Fibroblast of lung (primary cell): ENCODE measurements around the gene PRAMEF10. TPM values are rescaled to one million over a fixed set of nuclear protein-coding genes. Genes with fewer than 3 reads are reported as not detected.
"Not testable (repeated sequence)": the region's sequence is repeated elsewhere in the genome, so short reads cannot be mapped to it uniquely, and the experiment has no call there.

Experiments used
- DNase-seq, 2 donors: peaks; one replicate each; pipeline versions ENCODE4 v3.0.0 to v3.0.0-alpha.2; 2010; ENCODE audit warnings: low read depth in 2 of 2
- H2AFZ ChIP-seq: 2 replicates; pipeline ENCODE4 v1.5.1; 2012; ENCODE audit warnings: low read length, control low read depth, inconsistent platforms
- H3K27ac ChIP-seq: 2 replicates; pipeline ENCODE4 v1.5.1; 2011; ENCODE audit warnings: low read length, control low read depth; ENCODE audit not compliant: insufficient read depth
- H3K27me3 ChIP-seq: 2 replicates; pipeline ENCODE4 v1.5.1; 2011; ENCODE audit warnings: mild to moderate bottlenecking, low read length; ENCODE audit not compliant: control insufficient read depth, insufficient read depth
- H3K36me3 ChIP-seq: 2 replicates; pipeline ENCODE4 v1.5.1; 2011; ENCODE audit warnings: low read length; ENCODE audit not compliant: control insufficient read depth, insufficient read depth
- H3K4me1 ChIP-seq: 2 replicates; pipeline ENCODE4 v1.5.1; 2011; ENCODE audit warnings: low read length; ENCODE audit not compliant: control insufficient read depth, insufficient read depth; ENCODE audit errors: extremely low read depth
- H3K4me2 ChIP-seq: 2 replicates; pipeline ENCODE4 v1.5.1; 2011; ENCODE audit warnings: low read length, control low read depth; ENCODE audit not compliant: insufficient read depth; ENCODE audit errors: extremely low read depth
- H3K4me3 ChIP-seq, 4 experiments: fragments of 200-600 bp in 1 of 4; sonication (generic) in 1 of 4; replicated peaks in 1 of 4; 2 replicates each; pipeline ENCODE4 v1.5.1; 2011 to 2016; ENCODE audit warnings: low read length in 4 of 4, low read depth in 3 of 4, mild to moderate bottlenecking in 3 of 4, control low read depth in 2 of 4, inconsistent platforms in 1 of 4, mixed read lengths in 1 of 4; ENCODE audit not compliant: insufficient read depth in 1 of 4; ENCODE audit errors: control extremely low read depth in 1 of 4
- H3K79me2 ChIP-seq: 2 replicates; pipeline ENCODE4 v1.5.1; 2012; ENCODE audit warnings: mild to moderate bottlenecking, low read length, inconsistent platforms; ENCODE audit not compliant: control insufficient read depth, insufficient read depth
- H3K9ac ChIP-seq: 2 replicates; pipeline ENCODE4 v1.5.1; 2011; ENCODE audit warnings: mild to moderate bottlenecking, low read length, control low read depth; ENCODE audit not compliant: insufficient read depth
- H3K9me3 ChIP-seq: 2 replicates; pipeline ENCODE4 v1.5.1; 2012; ENCODE audit warnings: low read depth, low read length; ENCODE audit not compliant: control insufficient read depth, insufficient read depth
- H4K20me1 ChIP-seq: 2 replicates; pipeline ENCODE4 v1.5.1; 2011; ENCODE audit warnings: low read length; ENCODE audit not compliant: control insufficient read depth, insufficient read depth; ENCODE audit errors: extremely low read depth
- polyA plus RNA-seq, 2 donors: library from polyadenylated mRNA; depleted of rRNA in 1 of 2; stranded (reverse) in 1 of 2; unstranded in 1 of 2; fragments of >200 nt; gene quantifications; 2 replicates each; pipeline ENCODE4 v1.2.1, GENCODE V29; 2011 to 2012; ENCODE audit warnings: missing spikeins in 1 of 2
- total RNA-seq: library from RNA; depleted of rRNA; stranded (reverse); fragments of >200 nt; gene quantifications from 2 replicates; pipeline ENCODE4 v1.2.1, GENCODE V29; 2014

Gene PRAMEF10
- total and polyA plus RNA-seq, 2 donors (not counting 1 experiment from before 2014, with no cell fraction given) = not detected

GRCh38 chr1:12899186-12899585, 1.1 kb upstream of the PRAMEF10 start:
- not testable (repeated sequence) for H3K36me3 ChIP-seq, H3K27me3 ChIP-seq, H3K79me2 ChIP-seq, H3K4me1 ChIP-seq, H3K4me3 ChIP-seq, DNase-seq, H3K9ac ChIP-seq, H3K27ac ChIP-seq, H3K9me3 ChIP-seq, H3K4me2 ChIP-seq, H4K20me1 ChIP-seq, H2AFZ ChIP-seq

DNA sequence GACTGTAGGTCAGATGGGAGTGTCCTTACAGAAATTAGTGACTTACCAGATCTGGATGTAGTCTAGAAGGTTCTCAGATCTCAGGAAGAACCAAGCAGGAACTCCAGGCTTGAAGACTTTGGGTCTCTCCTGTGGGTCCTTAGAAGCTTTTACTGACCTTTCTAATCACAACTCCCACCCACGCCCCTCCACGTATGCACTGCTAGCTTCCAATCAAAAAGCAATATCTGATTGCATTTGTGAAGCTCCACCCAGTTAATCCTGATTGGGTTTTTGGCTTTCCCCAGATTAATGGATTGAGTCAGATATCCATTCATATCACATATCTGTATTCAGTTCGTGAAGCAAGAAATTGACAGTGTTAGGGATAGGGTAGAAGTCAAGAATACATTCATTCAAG, 12.0 kb downstream of the PRAMEF10 start, which contains the start of gene PRAMEF4:
Gene PRAMEF4 (minus strand): TSS at position 101 of the 400 bp plus-strand sequence. CDS start 2,807 bp downstream, outside the sequence.
- not testable (repeated sequence) for DNase-seq, H3K4me2 ChIP-seq, H4K20me1 ChIP-seq, H3K36me3 ChIP-seq, H3K4me3 ChIP-seq, H3K27ac ChIP-seq, H2AFZ ChIP-seq, H3K79me2 ChIP-seq, H3K9me3 ChIP-seq, H3K9ac ChIP-seq, H3K27me3 ChIP-seq, H3K4me1 ChIP-seq

- H3K79me2 ChIP-seq, H3K27ac ChIP-seq, H3K27me3 ChIP-seq, H3K4me1 ChIP-seq, H3K4me3 ChIP-seq, DNase-seq, H3K36me3 ChIP-seq, H2AFZ ChIP-seq, H3K9me3 ChIP-seq, H3K4me2 ChIP-seq, H4K20me1 ChIP-seq, H3K9ac ChIP-seq: not testable (repeated sequence)
These were observed 19.6 kb downstream of the PRAMEF10 start for GRCh38 chr1:12878453-12878852.

GRCh38 chr1:12863131-12863880, 34.8 kb downstream of the PRAMEF10 start:
- not testable (repeated sequence) for H3K27me3 ChIP-seq, H2AFZ ChIP-seq, H3K79me2 ChIP-seq, H3K9ac ChIP-seq, DNase-seq, H3K36me3 ChIP-seq, H3K4me3 ChIP-seq, H3K27ac ChIP-seq, H3K9me3 ChIP-seq, H3K4me1 ChIP-seq, H3K4me2 ChIP-seq, H4K20me1 ChIP-seq

DNA sequence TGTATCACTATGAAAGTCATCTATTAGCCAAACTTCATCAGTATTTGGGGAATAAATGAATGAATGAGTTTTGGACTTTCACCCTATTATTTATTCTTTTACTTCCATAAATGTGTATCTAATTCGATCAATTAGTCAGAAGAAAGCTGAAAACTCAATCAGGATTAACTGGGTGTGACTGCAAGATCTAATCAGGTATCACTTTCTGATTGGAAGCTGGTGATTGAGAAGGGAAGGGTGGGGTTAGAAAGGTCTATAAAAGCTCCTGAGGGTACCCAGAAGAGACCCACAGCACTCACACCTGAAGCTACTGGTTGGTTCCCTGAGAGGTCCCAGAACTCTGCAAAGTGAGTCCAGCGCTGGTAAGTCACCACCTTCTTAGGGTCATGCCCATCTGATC, 41.3 kb downstream of the PRAMEF10 start, which contains the start of gene PRAMEF2:
Gene PRAMEF2 (plus strand): TSS at position 301 of the 400 bp plus-strand sequence. CDS start 1,924 bp downstream, outside the sequence.
- H3K27me3 ChIP-seq, H3K36me3 ChIP-seq, H3K79me2 ChIP-seq, H3K4me1 ChIP-seq, H3K4me3 ChIP-seq, H3K27ac ChIP-seq, H2AFZ ChIP-seq, H3K9ac ChIP-seq, H3K9me3 ChIP-seq, H3K4me2 ChIP-seq, H4K20me1 ChIP-seq, DNase-seq: not testable (repeated sequence)
